ENCODE results near the gene PAAF1. TPM values are rescaled to one million over a fixed set of nuclear protein-coding genes. Genes with fewer than 3 reads are reported as not detected.

Gene PAAF1, protein sequence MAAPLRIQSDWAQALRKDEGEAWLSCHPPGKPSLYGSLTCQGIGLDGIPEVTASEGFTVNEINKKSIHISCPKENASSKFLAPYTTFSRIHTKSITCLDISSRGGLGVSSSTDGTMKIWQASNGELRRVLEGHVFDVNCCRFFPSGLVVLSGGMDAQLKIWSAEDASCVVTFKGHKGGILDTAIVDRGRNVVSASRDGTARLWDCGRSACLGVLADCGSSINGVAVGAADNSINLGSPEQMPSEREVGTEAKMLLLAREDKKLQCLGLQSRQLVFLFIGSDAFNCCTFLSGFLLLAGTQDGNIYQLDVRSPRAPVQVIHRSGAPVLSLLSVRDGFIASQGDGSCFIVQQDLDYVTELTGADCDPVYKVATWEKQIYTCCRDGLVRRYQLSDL
- 24.9 and 25.1 TPM in 2 replicates for polyA plus RNA-seq (2011; rRNA removed)
- 9.0 and 9.4 TPM in 2 replicates for polyA plus RNA-seq (2012; cell fraction: cytosol; rRNA removed)
- 5.0 and 5.8 TPM in 2 replicates for polyA plus RNA-seq (2012; cell fraction: nucleus; rRNA removed)
- 16.6 to 21.9 TPM (median 18.2 TPM) in 3 replicates for polyA plus RNA-seq (2017; fragmentation: RNase III; extraction: RNeasy Plus Mini Kit Qiagen cat#74134 plus additional on column Dnase treatment)
- 14.1 and 19.3 TPM in 2 replicates for polyA minus RNA-seq (2011; rRNA and poly(A)+ RNA removed)

DNA sequence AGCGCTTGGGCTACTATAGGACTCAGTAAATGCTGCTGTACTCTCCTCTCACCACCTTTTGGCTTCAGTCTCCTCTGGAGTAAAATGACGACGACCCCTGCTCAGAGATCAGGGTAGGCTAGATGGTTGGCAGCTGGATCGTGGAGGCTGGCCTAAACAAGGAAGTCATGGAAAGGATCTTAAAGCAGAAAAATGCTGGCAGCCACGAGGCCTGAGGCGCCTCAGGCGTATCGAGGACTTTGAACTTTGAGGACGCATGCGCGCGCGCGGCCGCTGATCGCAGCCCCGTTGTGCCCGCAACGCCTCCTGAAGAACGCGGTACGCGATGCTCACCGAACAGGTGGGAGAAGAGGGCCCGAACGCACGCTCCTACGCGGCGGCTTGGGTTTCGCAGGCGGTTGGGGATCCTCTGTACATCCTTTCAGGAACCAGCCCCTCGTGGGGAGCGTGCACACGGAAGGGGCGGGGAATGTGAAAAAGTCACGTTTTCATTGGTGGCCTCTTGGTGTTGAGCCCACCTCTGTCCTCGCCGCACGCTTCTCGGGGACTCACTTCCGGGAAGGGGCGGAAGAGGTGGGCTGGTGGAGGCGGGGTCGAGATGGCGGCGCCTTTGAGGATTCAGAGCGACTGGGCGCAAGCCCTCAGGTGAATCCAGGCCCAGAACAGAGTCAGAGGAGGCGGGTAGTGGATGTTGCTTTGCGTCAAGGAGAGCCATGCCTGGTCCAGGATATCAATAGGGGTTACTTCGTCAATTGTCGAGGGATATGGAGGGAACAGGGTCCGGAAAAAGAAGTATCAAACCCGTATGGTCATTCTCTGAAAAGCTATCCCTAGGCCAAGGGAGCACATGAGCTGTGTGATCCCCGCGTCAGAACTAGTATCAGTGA is at the start of gene PAAF1, which contains the start of gene COA4:
PAAF1 (plus strand) TSS at position 576 of the 887 bp plus-strand sequence; CDS start at position 599, 23 bp downstream.
COA4 (minus strand) TSS at position 423 of the 887 bp plus-strand sequence. CDS start 3,468 bp downstream, outside the sequence.
- FAIRE-seq (no peak), DNase-seq (ENCODE audit: low read depth in 1 of 2, low spot score in 1 of 2) (peak; percentile 96 to 98), ATAC-seq (peak; percentile 98)
- Histone ChIP-seq H3K4me3 (peak within 1 kb of the TSS; percentile 73), H3K4me1 (peaks cover 17% of the 10 kb centered on the region), H3K4me2 (peak within 1 kb of the TSS; percentile 93), H3K9me3 (no peaks in the 10 kb centered on the region), H3K27ac (peak within 1 kb of the TSS; percentile 92 to 94)
- 3% methylated on average over 39 of the region's 57 CpGs for WGBS (ENCODE audit: missing lambda C conversion rate)
- no peak for TF ChIP-seq NPAS2 (CRISPR knock-in tag; IDR thresholded peaks at IDR 0.05; ENCODE audit: borderline replicate concordance)
- TF ChIP-seq SMC3 (IDR thresholded peaks at IDR 0.05) = 0 out of 3 replicates have a peak, but pooled peaks have one; percentile 10
- TF ChIP-seq ZSCAN20 (CRISPR knock-in tag; IDR thresholded peaks at IDR 0.05) = no peak
- TF ChIP-seq JUN (IDR thresholded peaks at IDR 0.05) = peak; percentile 81 to 92
- peak; percentile 95 for TF ChIP-seq MYC (IDR thresholded peaks at IDR 0.05; ENCODE audit: borderline replicate concordance, low read length)
- TF ChIP-seq HDAC2 (IDR thresholded peaks at IDR 0.05) = no peak
- TF ChIP-seq, protein P1, sequence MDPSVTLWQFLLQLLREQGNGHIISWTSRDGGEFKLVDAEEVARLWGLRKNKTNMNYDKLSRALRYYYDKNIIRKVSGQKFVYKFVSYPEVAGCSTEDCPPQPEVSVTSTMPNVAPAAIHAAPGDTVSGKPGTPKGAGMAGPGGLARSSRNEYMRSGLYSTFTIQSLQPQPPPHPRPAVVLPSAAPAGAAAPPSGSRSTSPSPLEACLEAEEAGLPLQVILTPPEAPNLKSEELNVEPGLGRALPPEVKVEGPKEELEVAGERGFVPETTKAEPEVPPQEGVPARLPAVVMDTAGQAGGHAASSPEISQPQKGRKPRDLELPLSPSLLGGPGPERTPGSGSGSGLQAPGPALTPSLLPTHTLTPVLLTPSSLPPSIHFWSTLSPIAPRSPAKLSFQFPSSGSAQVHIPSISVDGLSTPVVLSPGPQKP (IDR thresholded peaks at IDR 0.05; ENCODE audit: low read depth, low read length) = no peak
- TF ChIP-seq, protein P2, sequence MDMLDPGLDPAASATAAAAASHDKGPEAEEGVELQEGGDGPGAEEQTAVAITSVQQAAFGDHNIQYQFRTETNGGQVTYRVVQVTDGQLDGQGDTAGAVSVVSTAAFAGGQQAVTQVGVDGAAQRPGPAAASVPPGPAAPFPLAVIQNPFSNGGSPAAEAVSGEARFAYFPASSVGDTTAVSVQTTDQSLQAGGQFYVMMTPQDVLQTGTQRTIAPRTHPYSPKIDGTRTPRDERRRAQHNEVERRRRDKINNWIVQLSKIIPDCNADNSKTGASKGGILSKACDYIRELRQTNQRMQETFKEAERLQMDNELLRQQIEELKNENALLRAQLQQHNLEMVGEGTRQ (IDR thresholded peaks at IDR 0.05) = peak; percentile 44
- no peak for TF ChIP-seq EP300 (IDR thresholded peaks at IDR 0.05)
- peak; percentile 77 for TF ChIP-seq POLR2A (IDR thresholded peaks at IDR 0.05; ENCODE audit: low read length)
- peak; percentile 68 for TF ChIP-seq PHF8 (IDR thresholded peaks at IDR 0.05; ENCODE audit: borderline replicate concordance, low read depth)
- TF ChIP-seq KDM5A (IDR thresholded peaks at IDR 0.05) = 0 out of 2 replicates have a peak, but pooled peaks have one; percentile 4
- no peak for TF ChIP-seq CEBPB (IDR thresholded peaks at IDR 0.05)
- TF ChIP-seq, protein P3, sequence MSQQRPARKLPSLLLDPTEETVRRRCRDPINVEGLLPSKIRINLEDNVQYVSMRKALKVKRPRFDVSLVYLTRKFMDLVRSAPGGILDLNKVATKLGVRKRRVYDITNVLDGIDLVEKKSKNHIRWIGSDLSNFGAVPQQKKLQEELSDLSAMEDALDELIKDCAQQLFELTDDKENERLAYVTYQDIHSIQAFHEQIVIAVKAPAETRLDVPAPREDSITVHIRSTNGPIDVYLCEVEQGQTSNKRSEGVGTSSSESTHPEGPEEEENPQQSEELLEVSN (IDR thresholded peaks at IDR 0.05; ENCODE audit: borderline replicate concordance, low read depth) = peak; percentile 39; the same call in 1 of the 2 replicates
- TF ChIP-seq, protein P4, sequence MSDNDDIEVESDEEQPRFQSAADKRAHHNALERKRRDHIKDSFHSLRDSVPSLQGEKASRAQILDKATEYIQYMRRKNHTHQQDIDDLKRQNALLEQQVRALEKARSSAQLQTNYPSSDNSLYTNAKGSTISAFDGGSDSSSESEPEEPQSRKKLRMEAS (IDR thresholded peaks at IDR 0.05) = peak; percentile 96
- TF ChIP-seq, protein P5, sequence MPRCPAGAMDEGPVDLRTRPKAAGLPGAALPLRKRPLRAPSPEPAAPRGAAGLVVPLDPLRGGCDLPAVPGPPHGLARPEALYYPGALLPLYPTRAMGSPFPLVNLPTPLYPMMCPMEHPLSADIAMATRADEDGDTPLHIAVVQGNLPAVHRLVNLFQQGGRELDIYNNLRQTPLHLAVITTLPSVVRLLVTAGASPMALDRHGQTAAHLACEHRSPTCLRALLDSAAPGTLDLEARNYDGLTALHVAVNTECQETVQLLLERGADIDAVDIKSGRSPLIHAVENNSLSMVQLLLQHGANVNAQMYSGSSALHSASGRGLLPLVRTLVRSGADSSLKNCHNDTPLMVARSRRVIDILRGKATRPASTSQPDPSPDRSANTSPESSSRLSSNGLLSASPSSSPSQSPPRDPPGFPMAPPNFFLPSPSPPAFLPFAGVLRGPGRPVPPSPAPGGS (IDR thresholded peaks at IDR 0.05) = peak; percentile 78
- no peak for TF ChIP-seq ZFP36 (IDR thresholded peaks at IDR 0.05; ENCODE audit: borderline replicate concordance, partially characterized antibody)
- peak; percentile 67; the same call in 1 of the 2 replicates for TF ChIP-seq BHLHE40 (IDR thresholded peaks at IDR 0.05; ENCODE audit: low read depth, low read length)
- ChIA-PET POLR2A (interaction anchor here (0.6 to 1.5 kb wide), 3 partner anchors 11 to 97 kb away, joined by 3 to 5 read pairs (median 5); partner anchors contain the start of gene MRPL48), CTCF (interaction anchor here (0.6 to 1.8 kb wide), 3 partner anchors 10 to 363 kb away, joined by 3 to 5 read pairs (median 3); no protein-coding TSS in a partner anchor)

DNA sequence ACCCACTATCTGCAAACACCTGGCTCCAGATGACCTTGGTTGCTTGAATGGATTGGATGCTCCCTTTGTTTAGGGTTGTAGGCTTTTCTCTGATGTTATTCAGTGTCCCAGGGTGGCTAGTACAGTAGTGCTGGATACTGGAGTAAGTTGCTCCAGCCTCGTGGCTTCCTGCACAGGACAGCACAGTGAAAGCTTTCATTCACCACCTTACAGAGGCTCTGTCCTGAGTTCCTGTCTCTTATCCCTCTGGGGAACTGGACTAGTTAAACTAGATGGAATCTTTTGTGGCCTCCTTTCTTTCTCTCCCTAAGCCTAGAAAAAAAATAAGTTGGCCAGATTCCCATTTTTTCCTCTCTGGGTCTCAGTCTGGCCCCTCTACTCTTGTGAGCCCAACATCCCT is 46.5 kb upstream of the PAAF1 start:
- H3K4me1 ChIP-seq = no peaks in the 10 kb centered on the region
- H3K9me3 ChIP-seq = no peaks in the 10 kb centered on the region
- WGBS (ENCODE audit: missing lambda C conversion rate) = 63% methylated on average over 1 of the region's 1 CpG
- H3K4me2 ChIP-seq = no peak overlapping the region
- no peak overlapping the region for H3K4me3 ChIP-seq
- no peak for ATAC-seq
- ChIA-PET CTCF (no interaction called here), POLR2A (no interaction called here)
- no peak for FAIRE-seq
- H3K27ac ChIP-seq = no peak overlapping the region
- DNase-seq (ENCODE audit: low read depth in 1 of 2, low spot score in 1 of 2) = no peak
- TF ChIP-seq FOSL2 (IDR thresholded peaks at IDR 0.05) = no peak
- no peak for TF ChIP-seq FOSL2 (CRISPR knock-in tag; IDR thresholded peaks at IDR 0.05)
- no peak for TF ChIP-seq KDM5A (IDR thresholded peaks at IDR 0.05)
- TF ChIP-seq POLR2A (IDR thresholded peaks at IDR 0.05; ENCODE audit: low read length) = no peak
- TF ChIP-seq RARB (CRISPR knock-in tag; IDR thresholded peaks at IDR 0.05) = no peak
- no peak for TF ChIP-seq EHMT2 (IDR thresholded peaks at IDR 0.05; ENCODE audit: low read depth)
- TF ChIP-seq, protein P1 (IDR thresholded peaks at IDR 0.05; ENCODE audit: low read depth, low read length) = no peak
- TF ChIP-seq TP53 (CRISPR knock-in tag; IDR thresholded peaks at IDR 0.05) = no peak

All from A549 (cell line).